ENCODE results near the gene FBXL14. TPM values are rescaled to one million over a fixed set of nuclear protein-coding genes. Genes with fewer than 3 reads are reported as not detected.

The FBXL14 gene
- total and polyA plus RNA-seq, 2 of the 13 experiments (the other 11 are each of a cell fraction or from before 2014, with no cell fraction given) = 7.0 to 7.4 TPM

- TF ChIP-seq ELF1 (CRISPR knock-in tag; IDR thresholded peaks at IDR 0.05) = peak; percentile 50; the same call in 1 of the 2 replicates
- peak; percentile 23 for TF ChIP-seq YY1 (IDR thresholded peaks at IDR 0.05; ENCODE audit: insufficient read depth, insufficient replicate concordance, low read depth, low read length)
- TF ChIP-seq ZNF530 (CRISPR knock-in tag; IDR thresholded peaks at IDR 0.05; ENCODE audit: low read depth) = no peak
- TF ChIP-seq ZNF446 (CRISPR knock-in tag; IDR thresholded peaks at IDR 0.05) = no peak
- no peak for TF ChIP-seq PTBP1 (IDR thresholded peaks at IDR 0.05; ENCODE audit: low read depth, low read length, poor library complexity, severe bottlenecking)
- peak; percentile 26; the same call in 1 of the 2 replicates for TF ChIP-seq ZNF598 (CRISPR knock-in tag; IDR thresholded peaks at IDR 0.05; ENCODE audit: borderline replicate concordance)
- TF ChIP-seq SAP130 (CRISPR knock-in tag; IDR thresholded peaks at IDR 0.05; ENCODE audit: low read depth) = peak; percentile 69
- TF ChIP-seq PATZ1 (CRISPR knock-in tag; IDR thresholded peaks at IDR 0.05) = peak; percentile 47; the same call in 1 of the 2 replicates
- TF ChIP-seq RNF2 (conservative IDR thresholded peaks at IDR 0.05; ENCODE audit: low read depth) = peak; percentile 40; the same call in 1 of the 2 replicates
- TF ChIP-seq ZGPAT (CRISPR knock-in tag; IDR thresholded peaks at IDR 0.05) = no peak
- peak; percentile 76 for TF ChIP-seq ZFY (CRISPR knock-in tag; IDR thresholded peaks at IDR 0.05)
- TF ChIP-seq ZNF329 (CRISPR knock-in tag; IDR thresholded peaks at IDR 0.05; ENCODE audit: low read depth) = 0 out of 2 replicates have a peak, but pooled peaks have one; percentile 34
- no peak for TF ChIP-seq ZSCAN31 (CRISPR knock-in tag; IDR thresholded peaks at IDR 0.05; ENCODE audit: low read depth)
- peak; percentile 72; the same call in 1 of the 2 replicates for TF ChIP-seq U2AF2 (IDR thresholded peaks at IDR 0.05; ENCODE audit: low read depth, low read length)
- peak; percentile 99 for TF ChIP-seq ZNF652 (CRISPR knock-in tag; IDR thresholded peaks at IDR 0.05; ENCODE audit: borderline replicate concordance, low read depth)
- peak in 1 of 2 experiments; percentile 40; a peak in 1 of 4 replicates for TF ChIP-seq HMGXB4 (CRISPR knock-in tag; IDR thresholded peaks at IDR 0.05; ENCODE audit: borderline replicate concordance in 1 of 2, low read depth in 1 of 2)
- TF ChIP-seq ZNF891 (CRISPR knock-in tag; IDR thresholded peaks at IDR 0.05) = peak; percentile 42; the same call in 1 of the 2 replicates
- no peak for TF ChIP-seq KLF13 (CRISPR knock-in tag; IDR thresholded peaks at IDR 0.05)
- TF ChIP-seq ZFP36L1 (CRISPR knock-in tag; IDR thresholded peaks at IDR 0.05) = no peak
- TF ChIP-seq ZBED4 (CRISPR knock-in tag; IDR thresholded peaks at IDR 0.05; ENCODE audit: borderline replicate concordance) = 0 out of 2 replicates have a peak, but pooled peaks have one; percentile 26
Measured at GRCh38 chr12:1594261-1595025, at the start of gene FBXL14 (continued).

All from HepG2 (cell line).